Trophoblast cell (in vitro differentiated cells and primary cell): ENCODE measurements around the gene CTPS1.
A peak's percentile ranks its signal among the peaks of the same experiment; 100 is the strongest.

Experiments
- DNase-seq, 2 donors: peaks; one replicate each; pipeline ENCODE4 v3.0.0-alpha.2; 2016
- H2AFZ ChIP-seq: 2 replicates; pipeline ENCODE4 v1.6.1; 2013; ENCODE audit warnings: low read length, moderate library complexity, mild to moderate bottlenecking; ENCODE audit not compliant: insufficient read depth, poor library complexity
- H2AK5ac ChIP-seq: 2 replicates; pipeline ENCODE4 v1.6.1; 2013; ENCODE audit warnings: mild to moderate bottlenecking, low read length
- H2BK120ac ChIP-seq: 2 replicates; pipeline ENCODE4 v1.6.1; 2013; ENCODE audit warnings: low read length, mild to moderate bottlenecking, moderate library complexity; ENCODE audit not compliant: insufficient read depth, poor library complexity
- H2BK12ac ChIP-seq: 2 replicates; pipeline ENCODE4 v1.6.1; 2013; ENCODE audit warnings: mild to moderate bottlenecking, low read length, moderate library complexity
- H2BK5ac ChIP-seq: 2 replicates; pipeline ENCODE4 v1.6.1; 2013; ENCODE audit warnings: low read length, low read depth, moderate library complexity, mild to moderate bottlenecking; ENCODE audit not compliant: poor library complexity
- H3K14ac ChIP-seq: 2 replicates; pipeline ENCODE4 v1.6.1; 2013; ENCODE audit warnings: mild to moderate bottlenecking, low read length
- H3K18ac ChIP-seq: 2 replicates; pipeline ENCODE4 v1.6.1; 2013; ENCODE audit warnings: mild to moderate bottlenecking, low read length
- H3K23ac ChIP-seq: 2 replicates; pipeline ENCODE4 v1.6.1; 2013; ENCODE audit warnings: low read length
- H3K27ac ChIP-seq: 2 replicates; pipeline ENCODE4 v1.5.1; 2013; ENCODE audit warnings: low read depth, mild to moderate bottlenecking, inconsistent platforms, low read length, moderate library complexity
- H3K27me3 ChIP-seq: 2 replicates; pipeline ENCODE4 v1.6.1; 2013; ENCODE audit warnings: inconsistent platforms, mild to moderate bottlenecking, low read length, moderate library complexity; ENCODE audit not compliant: insufficient read depth
- H3K36me3 ChIP-seq, 2 experiments: 1 replicate in 1 of 2; 2 replicates in 1 of 2; pipeline ENCODE4 v1.6.1; 2013; ENCODE audit warnings: low read length in 2 of 2, mild to moderate bottlenecking in 2 of 2, moderate library complexity in 1 of 2; ENCODE audit not compliant: insufficient read depth in 2 of 2, control insufficient read depth in 1 of 2
- H3K4ac ChIP-seq: 2 replicates; pipeline ENCODE4 v1.6.1; 2013; ENCODE audit warnings: low read depth, mild to moderate bottlenecking, low read length, moderate library complexity
- H3K4me1 ChIP-seq, 2 experiments: 1 replicate in 1 of 2; 2 replicates in 1 of 2; pipeline ENCODE4 v1.6.1; 2013; ENCODE audit warnings: low read length in 2 of 2, mild to moderate bottlenecking in 2 of 2, moderate library complexity in 1 of 2; ENCODE audit not compliant: insufficient read depth in 2 of 2, control insufficient read depth in 1 of 2
- H3K4me2 ChIP-seq: 2 replicates; pipeline ENCODE4 v1.6.1; 2013; ENCODE audit warnings: inconsistent platforms, mild to moderate bottlenecking, low read length, moderate library complexity
- H3K4me3 ChIP-seq: 2 replicates; pipeline ENCODE4 v1.5.1; 2013; ENCODE audit warnings: mild to moderate bottlenecking, low read depth, low read length, inconsistent platforms
- H3K79me1 ChIP-seq: one replicate; pipeline ENCODE4 v1.6.1; 2013; ENCODE audit warnings: low read length
- H3K79me2 ChIP-seq: 2 replicates; pipeline ENCODE4 v1.6.1; 2013; ENCODE audit warnings: low read length, mild to moderate bottlenecking; ENCODE audit not compliant: control insufficient read depth, insufficient read depth, poor library complexity
- H3K9ac ChIP-seq: 2 replicates; pipeline ENCODE4 v1.6.1; 2013; ENCODE audit warnings: mild to moderate bottlenecking, low read length
- H3K9me3 ChIP-seq: 2 replicates; pipeline ENCODE4 v1.6.1; 2013; ENCODE audit warnings: low read depth, mild to moderate bottlenecking, control low read depth, inconsistent platforms, low read length; ENCODE audit not compliant: insufficient read depth
- H4K12ac ChIP-seq: 2 replicates; pipeline ENCODE4 v1.6.1; 2013; ENCODE audit warnings: low read depth, mild to moderate bottlenecking, low read length, moderate library complexity
- H4K8ac ChIP-seq: 2 replicates; pipeline ENCODE4 v1.6.1; 2013; ENCODE audit warnings: low read depth, mild to moderate bottlenecking, low read length, moderate library complexity
- H4K91ac ChIP-seq: one replicate; pipeline ENCODE4 v1.6.1; 2013; ENCODE audit warnings: low read depth, mild to moderate bottlenecking, low read length, moderate library complexity
- WGBS: extraction: QIAGEN DNeasy Blood & Tissue Kit; methylation state at CpG from one replicate; pipeline ENCODE4 v1.1.7; 2013; ENCODE audit warnings: missing lambda C conversion rate; ENCODE audit not compliant: insufficient read length, insufficient coverage; ENCODE audit errors: extremely low coverage; 5-methylcytosine and 5-hydroxymethylcytosine counted together

CTPS1 gene

DNA sequence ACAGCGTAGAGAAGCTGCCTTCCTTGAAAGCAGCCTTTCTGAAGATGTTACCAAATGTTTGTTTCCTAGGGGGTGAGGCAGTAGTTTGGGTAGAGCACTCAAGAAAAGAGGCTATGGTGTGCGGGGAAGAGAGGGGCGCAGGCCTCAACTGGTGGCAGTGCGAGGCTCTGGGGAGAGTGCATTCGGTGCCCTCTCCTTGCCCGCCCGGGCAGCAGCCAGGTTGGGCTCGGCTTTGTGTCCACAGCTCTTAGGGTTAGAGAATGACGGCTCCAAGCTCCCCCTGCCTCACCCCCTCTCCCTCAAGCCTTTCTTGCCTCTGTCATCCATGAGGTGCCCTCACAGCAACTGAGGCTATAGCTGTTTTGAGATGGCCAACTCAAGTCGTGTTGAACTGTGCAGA, 42.9 kb downstream of the CTPS1 start:
- no peak overlapping the region for H3K9ac ChIP-seq

GRCh38 chr1:41023279-41023990, 43.9 kb downstream of the CTPS1 start:
- WGBS = no CpG with 5 or more reads among the region's 5 CpGs
- H2BK5ac ChIP-seq = no peak overlapping the region
- no peak for DNase-seq

More for the DNA sequence above, 42.9 kb downstream of the CTPS1 start:
- H2AFZ ChIP-seq = no peak overlapping the region
- no CpG with 5 or more reads among the region's 10 CpGs for WGBS
- H4K12ac ChIP-seq = no peak overlapping the region
- H2BK12ac ChIP-seq = no peak overlapping the region
- H2AK5ac ChIP-seq = no peak overlapping the region
- no peak overlapping the region for H4K8ac ChIP-seq
- H3K27ac ChIP-seq = no peak overlapping the region
- no peak overlapping the region for H3K4me3 ChIP-seq
- H3K9me3 ChIP-seq = peaks cover 3% of the 10 kb centered on the region
- no peaks in the 10 kb centered on the region for H3K27me3 ChIP-seq
- H2BK5ac ChIP-seq = no peak overlapping the region
- no peak overlapping the region for H2BK120ac ChIP-seq
- H3K18ac ChIP-seq = no peak overlapping the region
- no peak overlapping the region for H3K4me2 ChIP-seq
- no peak overlapping the region for H3K23ac ChIP-seq
- H3K4me1 ChIP-seq = peaks cover 9 to 12% of the 10 kb centered on the region in 2 experiments
- no peaks in the 10 kb centered on the region for H3K79me2 ChIP-seq
- H3K79me1 ChIP-seq = no peaks in the 10 kb centered on the region
- DNase-seq = no peak
- H4K91ac ChIP-seq = no peak overlapping the region
- H3K4ac ChIP-seq = no peak overlapping the region
- no peak overlapping the region for H3K14ac ChIP-seq
- H3K36me3 ChIP-seq = peaks cover 28 to 32% of the 10 kb centered on the region in 2 experiments

DNA sequence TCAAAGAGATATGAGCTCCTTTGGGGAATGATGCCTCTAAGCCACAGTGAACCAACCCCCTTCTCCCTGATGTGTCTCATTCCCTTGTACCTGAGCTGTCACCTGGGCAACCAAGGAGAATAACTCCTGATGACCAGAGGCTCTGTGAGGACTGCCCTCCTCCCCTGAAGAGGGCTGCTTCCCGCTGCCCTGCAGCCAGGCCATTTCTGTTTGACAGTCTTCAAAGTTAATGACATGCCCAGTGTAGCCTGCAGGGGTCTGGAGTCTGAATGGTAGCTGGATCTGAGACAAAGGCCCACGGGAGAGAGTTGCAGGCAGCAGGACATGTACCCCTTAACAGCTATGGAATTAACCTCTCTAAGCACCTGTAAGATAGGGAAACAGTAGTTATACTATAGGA, 45.5 kb downstream of the CTPS1 start:
- Histone ChIP-seq H4K8ac (no peak overlapping the region), H2BK5ac (no peak overlapping the region), H3K4me2 (no peak overlapping the region), H3K4me3 (no peak overlapping the region), H3K27me3 (no peaks in the 10 kb centered on the region), H3K14ac (no peak overlapping the region), H3K4ac (no peak overlapping the region), H2AFZ (no peak overlapping the region), H3K23ac (no peak overlapping the region), H3K9me3 (peaks cover 5% of the 10 kb centered on the region), H3K27ac (no peak overlapping the region), H3K18ac (no peak overlapping the region), H2BK12ac (no peak overlapping the region), H3K4me1 (peaks cover 9 to 12% of the 10 kb centered on the region in 2 experiments), H4K12ac (no peak overlapping the region), H3K9ac (no peak overlapping the region), H4K91ac (no peak overlapping the region), H3K36me3 (peaks cover 20 to 26% of the 10 kb centered on the region in 2 experiments), H2BK120ac (no peak overlapping the region), H3K79me2 (no peaks in the 10 kb centered on the region), H2AK5ac (no peak overlapping the region), H3K79me1 (no peaks in the 10 kb centered on the region)
- no CpG with 5 or more reads among the region's 2 CpGs for WGBS
- no peak for DNase-seq

More at GRCh38 chr1:41023279-41023990, 43.9 kb downstream of the CTPS1 start:
- Histone ChIP-seq H3K27ac (no peak overlapping the region), H4K12ac (no peak overlapping the region), H3K18ac (no peak overlapping the region), H3K9me3 (peaks cover 5% of the 10 kb centered on the region), H3K27me3 (no peaks in the 10 kb centered on the region), H2AFZ (no peak overlapping the region), H3K79me1 (no peaks in the 10 kb centered on the region), H3K4me2 (no peak overlapping the region), H4K8ac (no peak overlapping the region), H3K9ac (no peak overlapping the region), H3K79me2 (no peaks in the 10 kb centered on the region), H3K23ac (no peak overlapping the region), H4K91ac (no peak overlapping the region), H3K14ac (no peak overlapping the region), H2BK120ac (no peak overlapping the region), H3K4ac (no peak overlapping the region), H2AK5ac (no peak overlapping the region), H3K4me1 (peaks cover 9 to 12% of the 10 kb centered on the region in 2 experiments), H3K4me3 (peak overlapping the region; percentile 13), H3K36me3 (peaks cover 28 to 32% of the 10 kb centered on the region in 2 experiments), H2BK12ac (no peak overlapping the region)

- no peak overlapping the region for H3K4me2 ChIP-seq
- no peak overlapping the region for H2BK5ac ChIP-seq
- WGBS = no CpG with 5 or more reads among the region's 4 CpGs
- no peaks in the 10 kb centered on the region for H3K79me1 ChIP-seq
- H2AK5ac ChIP-seq = no peak overlapping the region
- no peak overlapping the region for H4K91ac ChIP-seq
- no peak overlapping the region for H2BK120ac ChIP-seq
- peaks cover 19 to 28% of the 10 kb centered on the region in 2 experiments for H3K36me3 ChIP-seq
- no peak overlapping the region for H3K23ac ChIP-seq
- no peak overlapping the region for H4K8ac ChIP-seq
- H3K4me3 ChIP-seq = no peak overlapping the region
- no peak overlapping the region for H3K14ac ChIP-seq
- DNase-seq = no peak
- no peak overlapping the region for H3K9ac ChIP-seq
- no peaks in the 10 kb centered on the region for H3K79me2 ChIP-seq
- H3K4ac ChIP-seq = no peak overlapping the region
- H4K12ac ChIP-seq = no peak overlapping the region
- H3K18ac ChIP-seq = no peak overlapping the region
- H3K4me1 ChIP-seq = peaks cover 6 to 7% of the 10 kb centered on the region in 2 experiments
- peaks cover 5% of the 10 kb centered on the region for H3K9me3 ChIP-seq
- H2BK12ac ChIP-seq = no peak overlapping the region
- H2AFZ ChIP-seq = no peak overlapping the region
- H3K27ac ChIP-seq = no peak overlapping the region
- H3K27me3 ChIP-seq = no peaks in the 10 kb centered on the region
Observed at GRCh38 chr1:41025979-41026819, 46.7 kb downstream of the CTPS1 start.
